HS-27A (cell line): ENCODE measurements around the gene FDX2.
"Not testable (repeated sequence)": the region's sequence is repeated elsewhere in the genome, so short reads cannot be mapped to it uniquely, and the experiment has no call there.

Source experiments
- DNase-seq: peaks from one replicate; pipeline ENCODE4 v3.0.0-alpha.2; 2012; ENCODE audit warnings: low read depth, missing footprints

Gene FDX2

DNA sequence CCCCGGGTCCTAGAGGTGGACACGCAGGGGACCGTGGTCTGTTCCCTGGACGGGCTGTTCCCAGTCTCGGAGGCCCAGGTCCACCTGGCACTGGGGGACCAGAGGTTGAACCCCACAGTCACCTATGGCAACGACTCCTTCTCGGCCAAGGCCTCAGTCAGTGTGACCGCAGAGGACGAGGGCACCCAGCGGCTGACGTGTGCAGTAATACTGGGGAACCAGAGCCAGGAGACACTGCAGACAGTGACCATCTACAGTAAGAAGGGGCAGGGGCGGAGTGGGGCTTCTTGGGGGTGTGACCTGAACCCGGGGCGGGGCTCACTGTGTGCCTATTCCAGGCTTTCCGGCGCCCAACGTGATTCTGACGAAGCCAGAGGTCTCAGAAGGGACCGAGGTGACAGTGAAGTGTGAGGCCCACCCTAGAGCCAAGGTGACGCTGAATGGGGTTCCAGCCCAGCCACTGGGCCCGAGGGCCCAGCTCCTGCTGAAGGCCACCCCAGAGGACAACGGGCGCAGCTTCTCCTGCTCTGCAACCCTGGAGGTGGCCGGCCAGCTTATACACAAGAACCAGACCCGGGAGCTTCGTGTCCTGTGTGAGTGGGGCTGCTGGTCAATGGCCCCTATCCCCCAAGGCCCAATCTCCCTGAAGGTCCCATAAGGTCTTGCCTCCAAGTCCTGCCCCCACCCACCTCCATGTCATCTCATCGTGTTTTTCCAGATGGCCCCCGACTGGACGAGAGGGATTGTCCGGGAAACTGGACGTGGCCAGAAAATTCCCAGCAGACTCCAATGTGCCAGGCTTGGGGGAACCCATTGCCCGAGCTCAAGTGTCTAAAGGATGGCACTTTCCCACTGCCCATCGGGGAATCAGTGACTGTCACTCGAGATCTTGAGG lies 31.5 kb downstream of the FDX2 start:
- no peak for DNase-seq

DNA sequence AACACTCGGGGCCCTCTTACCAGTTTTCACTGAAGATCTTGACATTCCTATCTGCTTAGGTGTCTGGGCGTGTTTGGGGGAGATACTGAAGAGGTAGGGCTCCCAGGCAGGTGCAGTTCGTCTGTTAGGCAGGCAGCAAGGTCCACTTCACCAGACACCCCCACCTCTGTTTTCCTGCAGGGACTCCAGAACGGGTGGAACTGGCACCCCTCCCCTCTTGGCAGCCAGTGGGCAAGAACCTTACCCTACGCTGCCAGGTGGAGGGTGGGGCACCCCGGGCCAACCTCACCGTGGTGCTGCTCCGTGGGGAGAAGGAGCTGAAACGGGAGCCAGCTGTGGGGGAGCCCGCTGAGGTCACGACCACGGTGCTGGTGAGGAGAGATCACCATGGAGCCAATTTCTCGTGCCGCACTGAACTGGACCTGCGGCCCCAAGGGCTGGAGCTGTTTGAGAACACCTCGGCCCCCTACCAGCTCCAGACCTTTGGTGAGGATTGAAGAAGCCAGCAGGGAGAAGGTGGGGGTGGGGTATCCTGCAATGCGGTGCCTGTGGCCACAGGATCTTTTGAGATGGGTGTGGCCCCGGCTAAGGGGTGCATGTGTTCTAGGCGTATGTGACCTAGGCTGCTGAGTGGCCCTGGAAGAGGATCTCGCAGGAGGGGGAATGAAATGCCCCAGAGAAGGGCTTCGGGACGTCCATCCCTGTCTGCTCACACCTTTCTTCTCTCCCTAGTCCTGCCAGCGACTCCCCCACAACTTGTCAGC lies 32.3 kb downstream of the FDX2 start:
- no peak for DNase-seq

DNA sequence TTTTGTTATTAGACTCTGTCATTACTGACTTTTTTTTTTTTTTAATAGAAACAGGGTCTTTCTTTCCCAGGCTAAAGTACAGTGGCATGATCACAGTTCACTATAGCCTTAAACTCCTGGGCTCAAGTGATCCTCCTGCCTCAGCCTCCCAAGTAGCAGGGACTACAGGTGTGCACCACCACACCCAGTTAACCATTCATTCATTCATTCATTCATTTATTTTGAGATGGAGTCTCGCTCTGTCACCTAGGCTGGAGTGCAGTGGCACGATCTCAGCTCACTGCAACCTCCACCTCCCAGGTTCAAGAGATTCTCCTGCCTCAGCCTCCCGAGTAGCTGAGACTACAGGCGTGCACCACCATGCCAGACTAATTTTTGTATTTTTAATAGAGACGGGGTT lies 33.8 kb downstream of the FDX2 start:
- DNase-seq: not testable (repeated sequence)

DNA sequence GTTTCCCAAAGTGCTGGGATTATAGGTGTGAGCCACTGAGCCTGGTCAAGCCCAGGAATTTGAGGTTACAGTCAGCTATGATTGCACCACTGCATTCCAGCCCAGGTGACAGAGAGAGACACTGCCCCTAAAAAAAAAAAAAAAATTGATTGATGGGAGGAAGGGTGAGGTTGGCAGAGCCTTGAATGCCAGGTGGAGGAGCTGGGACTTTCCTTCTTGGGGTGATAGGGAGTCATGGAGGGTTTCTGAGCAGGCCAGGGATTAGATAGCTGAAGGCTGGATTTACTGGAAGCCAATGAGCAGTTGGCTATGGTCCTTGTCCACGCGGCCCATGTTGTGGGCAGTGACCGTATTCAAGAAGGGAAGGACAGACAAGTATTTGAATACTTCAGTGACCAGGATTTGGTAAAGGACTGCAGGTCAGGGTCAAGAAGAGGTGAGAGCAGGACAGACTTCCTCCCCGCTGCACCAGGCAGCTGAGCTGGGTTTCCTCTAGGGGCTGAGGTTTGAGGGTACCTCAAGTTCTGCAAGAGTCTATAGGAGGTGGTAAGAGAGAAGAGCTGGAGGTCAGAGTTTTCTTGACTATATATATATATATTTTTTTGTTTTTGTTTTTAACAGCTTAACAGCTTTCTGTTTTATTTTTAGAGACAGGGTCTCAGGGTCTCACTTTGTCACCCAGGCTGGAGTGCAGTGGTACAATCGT lies 35.9 kb downstream of the FDX2 start:
- DNase-seq: no peak

DNA sequence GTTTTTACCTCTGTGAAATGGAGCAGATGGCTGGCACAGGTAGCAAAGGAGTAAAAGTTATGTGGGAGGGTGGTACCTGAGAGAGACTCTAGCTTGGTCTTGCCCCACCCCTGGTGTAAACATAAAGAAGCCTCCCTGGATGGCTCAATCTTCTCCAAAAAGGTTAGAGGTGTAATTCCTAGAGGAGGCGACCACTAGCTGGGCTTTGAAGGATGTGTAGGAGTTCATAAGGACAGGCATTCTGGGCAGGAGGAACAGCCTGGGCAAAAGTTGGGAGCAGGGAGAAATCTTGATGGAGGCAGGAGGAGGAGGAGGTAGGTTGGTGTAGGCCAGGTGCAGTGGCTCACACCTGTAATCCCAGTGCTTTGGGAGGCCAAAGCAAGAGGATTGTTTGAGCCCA lies 36.9 kb downstream of the FDX2 start:
- DNase-seq: no peak

DNA sequence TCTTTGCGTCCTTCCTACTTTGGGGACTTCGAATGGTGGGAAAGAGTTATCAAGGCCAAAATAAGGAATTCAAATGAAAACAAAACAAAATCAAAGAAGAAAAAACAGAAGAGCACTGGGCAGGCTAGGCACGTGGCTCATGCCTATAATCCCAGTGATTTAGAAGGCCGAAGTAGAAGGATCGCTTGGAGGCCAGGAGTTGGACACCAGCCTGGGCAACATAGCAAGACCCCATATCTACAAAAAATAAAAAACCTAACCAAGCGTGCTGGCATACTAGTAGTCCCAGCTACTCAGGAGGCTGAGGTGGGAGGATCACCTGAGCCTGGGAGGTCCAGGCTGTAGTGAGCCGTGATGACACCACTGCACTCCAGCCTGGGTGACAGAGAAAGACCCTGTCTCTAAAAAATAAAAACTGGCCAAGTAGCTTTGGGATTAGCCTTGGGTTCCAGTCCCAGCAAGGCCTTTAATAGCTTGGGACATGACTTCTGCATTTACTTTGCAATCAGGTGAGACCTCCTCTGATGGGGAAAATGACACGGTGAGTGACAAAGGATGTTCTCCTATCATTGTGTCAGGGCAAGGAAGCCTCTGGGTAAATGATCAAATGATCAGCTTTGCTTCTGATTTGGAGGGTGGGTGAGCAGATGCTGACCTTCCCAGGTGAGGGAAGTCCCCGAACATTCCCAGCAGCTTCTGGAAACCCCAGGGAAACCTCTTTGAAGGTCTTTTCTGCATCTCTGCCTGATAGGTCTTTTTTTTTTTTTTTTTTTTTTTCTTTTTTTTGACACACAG lies 37.8 kb downstream of the FDX2 start:
- no peak for DNase-seq

DNA sequence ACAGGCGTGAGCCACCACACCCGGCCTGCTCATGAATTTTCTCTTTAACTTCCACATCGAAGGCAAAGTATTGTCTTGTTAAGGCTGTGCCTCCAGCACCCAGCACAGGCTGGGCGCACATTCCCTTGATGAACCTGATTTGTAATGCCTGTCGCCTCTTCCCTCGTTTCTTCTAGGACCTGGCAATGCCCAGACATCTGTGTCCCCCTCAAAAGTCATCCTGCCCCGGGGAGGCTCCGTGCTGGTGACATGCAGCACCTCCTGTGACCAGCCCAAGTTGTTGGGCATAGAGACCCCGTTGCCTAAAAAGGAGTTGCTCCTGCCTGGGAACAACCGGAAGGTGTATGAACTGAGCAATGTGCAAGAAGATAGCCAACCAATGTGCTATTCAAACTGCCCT lies 41.2 kb downstream of the FDX2 start:
- DNase-seq: no peak

DNA sequence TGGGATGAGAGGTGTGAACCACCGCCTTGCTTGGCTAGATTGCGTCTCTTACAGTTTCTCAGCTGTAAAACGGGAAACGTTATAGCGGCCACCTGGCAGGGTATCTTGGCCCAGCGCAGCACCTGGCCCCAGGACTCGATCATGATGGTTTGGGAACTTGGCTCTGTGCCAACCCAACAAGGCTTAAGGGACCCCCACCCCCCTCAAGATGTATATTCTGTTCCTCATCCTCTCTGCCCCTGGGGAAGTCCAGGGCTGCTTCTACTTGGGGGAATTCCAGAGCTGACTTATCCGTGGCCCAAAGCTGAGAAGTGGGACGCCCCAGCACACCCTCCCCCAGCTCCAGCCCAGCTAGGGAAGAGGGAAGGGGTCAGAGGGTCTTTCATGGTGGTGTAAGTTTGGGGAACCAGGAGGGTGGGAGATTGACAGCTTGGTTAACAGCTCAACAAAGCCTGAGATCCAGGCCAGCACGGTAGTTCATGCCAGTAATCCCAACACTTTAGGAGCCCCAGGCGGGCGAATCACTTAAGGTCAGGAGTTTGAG lies 44.2 kb downstream of the FDX2 start:
- no peak for DNase-seq

DNA sequence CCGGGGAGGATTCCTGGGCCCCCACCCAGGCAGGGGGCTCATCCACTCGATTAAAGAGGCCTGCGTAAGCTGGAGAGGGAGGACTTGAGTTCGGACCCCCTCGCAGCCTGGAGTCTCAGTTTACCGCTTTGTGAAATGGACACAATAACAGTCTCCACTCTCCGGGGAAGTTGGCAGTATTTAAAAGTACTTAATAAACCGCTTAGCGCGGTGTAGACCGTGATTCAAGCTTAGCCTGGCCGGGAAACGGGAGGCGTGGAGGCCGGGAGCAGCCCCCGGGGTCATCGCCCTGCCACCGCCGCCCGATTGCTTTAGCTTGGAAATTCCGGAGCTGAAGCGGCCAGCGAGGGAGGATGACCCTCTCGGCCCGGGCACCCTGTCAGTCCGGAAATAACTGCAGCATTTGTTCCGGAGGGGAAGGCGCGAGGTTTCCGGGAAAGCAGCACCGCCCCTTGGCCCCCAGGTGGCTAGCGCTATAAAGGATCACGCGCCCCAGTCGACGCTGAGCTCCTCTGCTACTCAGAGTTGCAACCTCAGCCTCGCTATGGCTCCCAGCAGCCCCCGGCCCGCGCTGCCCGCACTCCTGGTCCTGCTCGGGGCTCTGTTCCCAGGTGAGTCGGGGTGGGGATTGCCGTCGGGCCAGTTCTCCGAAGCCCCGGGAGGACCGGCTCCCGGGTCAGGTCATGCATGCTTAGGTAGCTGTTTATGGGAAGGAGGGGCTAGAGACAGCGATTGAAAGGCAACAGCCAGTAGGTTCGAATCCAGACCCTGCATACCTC lies 45.0 kb downstream of the FDX2 start, which contains the start of gene ICAM1:
TSS of gene ICAM1 (plus strand) at position 505 of the 779 bp plus-strand sequence. CDS start at position 545, 40 bp downstream.
- no peak for DNase-seq

DNA sequence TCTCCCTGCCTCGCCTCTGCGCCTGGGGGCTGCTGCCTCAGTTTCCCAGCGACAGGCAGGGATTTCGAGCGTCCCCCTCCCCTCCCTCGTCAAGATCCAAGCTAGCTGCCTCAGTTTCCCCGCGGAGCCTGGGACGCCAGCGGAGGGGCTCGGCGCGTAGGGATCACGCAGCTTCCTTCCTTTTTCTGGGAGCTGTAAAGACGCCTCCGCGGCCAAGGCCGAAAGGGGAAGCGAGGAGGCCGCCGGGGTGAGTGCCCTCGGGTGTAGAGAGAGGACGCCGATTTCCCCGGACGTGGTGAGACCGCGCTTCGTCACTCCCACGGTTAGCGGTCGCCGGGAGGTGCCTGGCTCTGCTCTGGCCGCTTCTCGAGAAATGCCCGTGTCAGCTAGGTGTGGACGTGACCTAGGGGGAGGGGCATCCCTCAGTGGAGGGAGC lies 45.6 kb downstream of the FDX2 start:
- DNase-seq: no peak

DNA sequence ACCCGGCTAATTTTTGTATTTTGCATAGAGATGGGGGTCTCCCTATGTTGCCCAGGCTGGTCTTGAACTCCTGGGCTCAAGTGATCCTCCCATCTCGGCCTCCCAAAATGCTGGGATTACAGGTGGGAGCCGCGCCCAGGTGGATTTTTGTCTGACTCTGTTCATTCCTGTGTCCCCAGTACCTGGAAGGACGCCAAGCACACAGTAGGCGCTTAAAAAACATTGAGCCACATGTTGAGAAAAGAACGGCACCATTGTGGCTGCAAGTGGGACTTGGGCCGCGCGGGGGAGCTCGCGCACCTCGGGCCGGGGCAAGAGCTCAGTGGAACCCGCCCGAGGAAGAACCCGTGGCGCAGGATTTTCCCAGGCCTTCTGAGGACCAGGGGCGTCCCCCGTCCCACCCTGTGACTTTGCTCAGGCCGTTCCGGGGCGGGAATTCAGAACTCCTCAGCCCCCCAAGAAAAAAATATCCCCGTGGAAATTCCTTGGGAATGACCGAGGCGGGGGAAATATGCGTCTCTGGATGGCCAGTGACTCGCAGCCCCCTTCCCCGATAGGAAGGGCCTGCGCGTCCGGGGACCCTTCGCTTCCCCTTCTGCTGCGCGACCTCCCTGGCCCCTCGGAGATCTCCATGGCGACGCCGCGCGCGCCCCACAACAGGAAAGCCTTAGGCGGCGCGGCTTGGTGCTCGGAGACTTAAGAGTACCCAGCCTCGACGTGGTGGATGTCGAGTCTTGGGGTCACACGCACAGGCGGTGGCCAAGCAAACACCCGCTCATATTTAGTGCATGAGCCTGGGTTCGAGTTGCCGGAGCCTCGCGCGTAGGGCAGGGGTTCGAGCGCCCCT lies 46.3 kb downstream of the FDX2 start:
- no peak for DNase-seq

DNA sequence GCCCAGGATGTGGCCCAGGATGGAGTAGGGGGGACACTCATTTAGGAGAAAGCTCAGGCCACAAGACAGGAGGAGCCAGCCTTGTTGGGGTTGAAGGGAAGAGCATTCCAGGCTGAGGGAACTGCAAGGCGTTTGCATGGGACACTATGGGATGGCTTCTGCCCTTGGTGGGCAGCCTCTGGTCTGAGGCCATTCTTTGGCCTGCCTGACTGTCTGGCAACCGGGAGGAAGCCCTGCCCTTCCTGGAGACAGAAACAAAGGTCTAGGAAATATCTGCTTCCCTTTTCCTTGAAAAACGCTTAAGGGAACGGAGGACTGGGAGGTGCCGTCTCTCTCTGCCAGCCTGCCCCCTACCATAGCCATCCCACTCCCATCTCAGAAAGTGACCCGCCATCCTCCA lies 47.7 kb downstream of the FDX2 start:
- DNase-seq: no peak

DNA sequence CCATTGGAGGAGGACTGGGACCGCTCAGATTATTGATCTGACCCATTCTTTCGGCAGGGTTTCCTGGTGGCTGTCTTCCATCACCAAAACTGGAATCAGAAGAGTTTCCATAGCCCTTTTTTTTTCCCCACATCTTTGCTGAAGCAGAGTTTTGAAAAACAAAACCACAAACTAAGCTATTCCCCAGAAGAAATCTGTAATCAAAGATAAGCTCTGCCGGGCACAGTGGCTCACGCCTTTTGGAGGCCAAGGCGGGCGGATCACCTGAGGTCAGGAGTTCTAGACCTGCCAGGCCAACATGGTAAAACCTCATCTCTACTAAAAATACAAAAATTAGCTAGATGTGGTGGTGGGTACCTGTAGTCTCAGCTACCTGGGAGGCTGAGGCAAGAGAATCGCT lies 49.1 kb downstream of the FDX2 start:
- DNase-seq: no peak

DNA sequence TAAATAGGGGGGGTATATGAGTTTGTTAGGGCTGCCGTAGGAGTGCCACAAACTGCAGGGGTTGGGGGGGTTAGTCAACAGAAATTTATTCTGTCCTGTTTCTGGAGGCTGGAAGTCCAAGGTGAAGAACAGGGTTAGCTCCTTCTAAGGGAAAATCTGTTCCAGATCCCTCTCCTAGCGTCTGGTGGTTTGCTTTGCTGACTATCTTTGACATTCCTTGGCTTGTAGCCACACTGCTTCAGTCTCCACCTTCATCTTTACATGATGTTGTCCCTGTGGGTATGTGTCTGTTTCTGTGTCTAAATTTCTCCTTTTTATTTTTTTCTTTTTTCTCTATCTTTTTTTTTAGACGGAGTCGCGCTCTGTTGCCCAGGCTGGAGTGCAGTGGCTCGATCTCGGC lies 53.0 kb downstream of the FDX2 start:
- no peak for DNase-seq

DNA sequence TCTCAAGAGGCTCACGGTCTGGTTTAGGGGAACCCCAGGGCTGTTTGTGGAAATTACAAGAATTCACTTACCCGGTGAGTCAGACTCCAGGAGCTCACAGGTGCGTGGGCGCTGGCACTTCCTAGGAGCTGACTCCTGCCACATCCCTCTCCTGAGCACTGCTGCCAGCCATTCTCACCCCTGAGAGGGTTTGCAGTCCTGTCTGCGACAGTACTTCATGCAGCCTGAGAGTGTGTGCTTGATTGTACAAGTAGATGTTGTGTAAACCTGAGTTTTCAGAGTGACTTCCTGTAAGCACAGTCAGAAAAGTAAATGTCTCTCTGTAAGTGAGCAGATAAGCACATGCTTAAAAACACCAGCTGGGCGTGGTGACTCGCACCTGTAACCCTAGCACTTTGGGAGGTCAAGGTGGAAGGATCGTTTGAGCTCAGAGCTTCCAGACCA lies 55.7 kb downstream of the FDX2 start:
- no peak for DNase-seq
